ENCODE data around the gene TMEM181.

Gene TMEM181

DNA sequence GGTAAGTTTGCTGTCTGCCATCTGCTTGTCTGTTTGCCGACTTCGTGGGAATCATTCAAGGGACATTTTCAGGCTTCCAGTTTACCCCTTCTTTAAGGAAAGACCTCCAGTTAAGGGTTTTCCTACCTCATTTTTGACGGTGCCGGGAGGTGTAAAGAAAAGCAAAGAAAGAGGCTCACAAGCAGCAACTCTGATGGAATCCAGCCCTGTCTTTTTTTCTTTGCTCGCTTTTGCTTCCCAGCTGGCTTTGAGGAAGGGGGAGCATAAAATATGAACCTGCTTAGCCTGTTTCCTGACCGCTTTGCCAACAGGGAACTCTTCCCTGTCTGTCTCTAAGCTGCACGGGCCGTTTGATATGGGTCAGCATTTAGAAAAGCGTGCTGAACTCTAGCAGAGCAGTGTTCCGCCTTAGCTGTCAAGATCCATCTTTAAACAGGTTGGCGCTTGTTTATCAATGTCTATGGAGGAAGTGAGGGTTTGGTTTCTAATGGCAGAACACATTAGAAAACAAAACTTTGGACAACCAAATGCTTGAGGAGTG lies 103.8 kb downstream of the TMEM181 start:
- TF ChIP-seq, protein P1, sequence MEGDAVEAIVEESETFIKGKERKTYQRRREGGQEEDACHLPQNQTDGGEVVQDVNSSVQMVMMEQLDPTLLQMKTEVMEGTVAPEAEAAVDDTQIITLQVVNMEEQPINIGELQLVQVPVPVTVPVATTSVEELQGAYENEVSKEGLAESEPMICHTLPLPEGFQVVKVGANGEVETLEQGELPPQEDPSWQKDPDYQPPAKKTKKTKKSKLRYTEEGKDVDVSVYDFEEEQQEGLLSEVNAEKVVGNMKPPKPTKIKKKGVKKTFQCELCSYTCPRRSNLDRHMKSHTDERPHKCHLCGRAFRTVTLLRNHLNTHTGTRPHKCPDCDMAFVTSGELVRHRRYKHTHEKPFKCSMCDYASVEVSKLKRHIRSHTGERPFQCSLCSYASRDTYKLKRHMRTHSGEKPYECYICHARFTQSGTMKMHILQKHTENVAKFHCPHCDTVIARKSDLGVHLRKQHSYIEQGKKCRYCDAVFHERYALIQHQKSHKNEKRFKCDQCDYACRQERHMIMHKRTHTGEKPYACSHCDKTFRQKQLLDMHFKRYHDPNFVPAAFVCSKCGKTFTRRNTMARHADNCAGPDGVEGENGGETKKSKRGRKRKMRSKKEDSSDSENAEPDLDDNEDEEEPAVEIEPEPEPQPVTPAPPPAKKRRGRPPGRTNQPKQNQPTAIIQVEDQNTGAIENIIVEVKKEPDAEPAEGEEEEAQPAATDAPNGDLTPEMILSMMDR (IDR thresholded peaks at IDR 0.05), result no peak
- DNase-seq, result no peak
- H3K4me1 Mint-ChIP-seq, result peaks cover 41% of the 10 kb centered on the region
- no peak overlapping the region for H3K4me3 Mint-ChIP-seq
- peaks cover 16% of the 10 kb centered on the region for H3K27me3 Mint-ChIP-seq (ENCODE audit: low read depth, poor library complexity)
- no peaks in the 10 kb centered on the region for H3K9me3 Mint-ChIP-seq
- no peaks in the 10 kb centered on the region for H3K36me3 Mint-ChIP-seq (ENCODE audit: low read depth)
- H3K27ac Mint-ChIP-seq, result no peak overlapping the region

DNA sequence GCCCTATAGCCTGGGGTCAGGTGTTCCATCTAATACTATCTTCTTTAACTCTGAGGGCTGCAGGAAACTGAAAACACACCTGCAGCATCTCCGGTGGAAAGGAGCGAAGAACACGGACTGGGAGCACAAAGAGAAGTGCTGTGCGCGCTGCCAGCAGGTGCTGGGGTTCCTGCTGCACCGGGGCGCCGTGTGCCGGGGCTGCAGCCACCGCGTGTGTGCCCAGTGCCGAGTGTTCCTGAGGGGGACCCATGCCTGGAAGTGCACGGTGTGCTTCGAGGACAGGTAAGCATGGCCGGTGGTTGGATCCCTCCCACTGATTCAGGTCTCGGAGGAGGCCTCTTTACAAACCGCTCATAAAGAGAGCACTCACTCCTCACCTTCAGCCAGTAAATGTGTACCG lies 105.4 kb downstream of the TMEM181 start:
- TF ChIP-seq, protein P1 (IDR thresholded peaks at IDR 0.05), result no peak
- peaks cover 52% of the 10 kb centered on the region for H3K4me1 Mint-ChIP-seq
- no peak overlapping the region for H3K27ac Mint-ChIP-seq
- H3K36me3 Mint-ChIP-seq (ENCODE audit: low read depth), result no peaks in the 10 kb centered on the region
- H3K27me3 Mint-ChIP-seq (ENCODE audit: low read depth, poor library complexity), result peaks cover 21% of the 10 kb centered on the region
- DNase-seq, result no peak
- H3K9me3 Mint-ChIP-seq, result no peaks in the 10 kb centered on the region
- H3K4me3 Mint-ChIP-seq, result no peak overlapping the region

DNA sequence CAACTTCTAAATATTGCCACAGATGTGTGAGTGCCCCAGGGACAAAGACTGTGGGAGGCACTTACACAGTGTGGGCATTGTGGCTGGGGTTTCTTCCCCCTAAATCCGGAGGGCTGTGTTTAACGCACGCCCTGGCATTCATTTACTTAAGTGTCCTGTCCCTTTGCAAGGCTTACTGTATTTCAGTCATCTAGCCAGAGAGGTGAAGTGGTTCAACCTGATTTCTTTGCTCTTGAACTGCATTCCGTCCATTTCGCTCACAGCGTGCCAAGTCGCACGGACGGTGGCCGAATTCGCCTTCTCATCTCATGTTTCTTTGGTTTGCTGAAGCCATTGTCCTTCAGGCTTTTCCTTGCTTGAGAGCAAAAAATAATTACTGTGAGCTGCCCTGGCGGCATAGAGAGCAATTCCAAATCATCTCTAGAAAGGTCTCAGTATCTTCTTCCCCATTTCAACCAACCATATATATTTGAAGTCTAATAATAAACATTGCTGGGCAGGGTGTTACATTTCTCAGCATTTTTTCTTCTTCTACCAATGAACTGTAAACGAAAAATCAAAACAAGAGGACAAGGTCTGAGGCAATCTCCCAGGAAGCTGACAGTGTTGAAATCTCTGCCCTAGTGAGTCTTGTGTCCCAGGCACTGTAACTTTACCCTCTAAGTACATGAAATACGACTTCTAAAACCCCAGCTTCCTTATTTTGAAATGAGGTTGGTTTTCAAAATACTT lies 106.9 kb downstream of the TMEM181 start:
- TF ChIP-seq, protein P1 (IDR thresholded peaks at IDR 0.05), result no peak
- Mint-ChIP-seq H3K27ac (no peak overlapping the region), H3K27me3 (ENCODE audit: low read depth, poor library complexity) (peaks cover 23% of the 10 kb centered on the region), H3K4me1 (peaks cover 52% of the 10 kb centered on the region), H3K9me3 (no peaks in the 10 kb centered on the region), H3K4me3 (no peak overlapping the region), H3K36me3 (ENCODE audit: low read depth) (no peaks in the 10 kb centered on the region)
- no peak for DNase-seq

DNA sequence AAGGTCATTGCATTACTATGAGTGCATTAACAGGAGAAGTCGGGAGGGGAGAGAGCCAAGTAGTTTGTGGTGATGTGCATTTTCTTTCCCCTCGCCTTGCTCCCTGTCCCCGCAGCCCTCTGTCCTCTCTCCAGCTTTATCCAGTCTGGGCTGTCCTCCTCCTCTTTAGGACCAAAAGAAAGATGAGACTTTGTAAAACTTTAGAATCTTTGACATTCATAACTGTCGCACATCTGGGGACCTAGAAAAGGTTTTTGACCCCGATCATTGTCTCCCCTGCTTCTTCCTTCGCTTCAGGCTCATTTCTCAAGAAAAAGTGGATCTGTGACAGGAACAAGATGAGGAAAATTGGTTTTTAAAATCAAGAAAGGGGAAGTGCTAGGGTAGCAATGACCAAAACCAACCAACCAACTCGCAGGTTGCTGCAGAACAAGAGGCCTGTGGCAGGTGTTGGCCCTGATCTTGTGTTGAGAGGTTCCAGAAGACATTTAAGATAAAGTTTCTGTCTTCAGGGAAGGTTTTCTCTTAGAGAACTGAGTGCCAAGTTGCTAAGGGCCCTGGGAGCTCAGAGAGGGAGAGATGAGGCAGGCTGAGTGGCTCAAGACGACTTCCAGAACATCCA lies 107.6 kb downstream of the TMEM181 start:
- no peak for DNase-seq
- Mint-ChIP-seq H3K27me3 (ENCODE audit: low read depth, poor library complexity) (peaks cover 23% of the 10 kb centered on the region), H3K4me1 (peaks cover 48% of the 10 kb centered on the region), H3K4me3 (no peak overlapping the region), H3K27ac (no peak overlapping the region), H3K9me3 (no peaks in the 10 kb centered on the region), H3K36me3 (ENCODE audit: low read depth) (no peaks in the 10 kb centered on the region)
- TF ChIP-seq, protein P1 (IDR thresholded peaks at IDR 0.05), result no peak

DNA sequence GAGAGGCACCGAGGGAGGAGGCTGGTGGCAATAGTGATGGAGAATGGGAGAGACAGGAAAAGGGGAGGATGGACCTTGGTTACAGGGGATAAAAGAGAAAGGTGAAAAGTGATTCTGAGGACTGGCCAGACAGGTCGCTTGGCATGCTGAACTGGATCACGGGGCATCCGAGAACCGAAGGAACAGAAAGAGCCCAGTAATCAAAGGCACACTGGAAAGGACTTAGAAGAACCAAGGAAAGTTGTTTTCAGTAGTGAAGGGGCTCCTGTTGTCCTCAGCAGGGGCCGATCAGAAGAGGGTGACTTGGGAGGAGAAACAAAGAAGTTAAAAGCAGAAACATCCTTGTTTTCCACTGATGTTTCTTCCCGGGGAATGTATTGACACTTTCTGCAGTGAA lies 108.8 kb downstream of the TMEM181 start:
- Mint-ChIP-seq H3K27me3 (ENCODE audit: low read depth, poor library complexity) (peaks cover 26% of the 10 kb centered on the region), H3K36me3 (ENCODE audit: low read depth) (no peaks in the 10 kb centered on the region), H3K4me1 (peaks cover 36% of the 10 kb centered on the region), H3K27ac (no peak overlapping the region), H3K9me3 (no peaks in the 10 kb centered on the region), H3K4me3 (no peak overlapping the region)
- DNase-seq, result no peak
- TF ChIP-seq, protein P1 (IDR thresholded peaks at IDR 0.05), result no peak

Measured in nephron progenitor cell (in vitro differentiated cells).